H9 (cell line): ENCODE data around the gene HIRA. TPM values are rescaled to one million over a fixed set of nuclear protein-coding genes. Genes with fewer than 3 reads are reported as not detected.

Experiments used
- DNase-seq: peaks from one replicate; pipeline ENCODE4 v3.0.0-alpha.2; 2017
- H2AFZ ChIP-seq: one replicate; pipeline ENCODE4 v1.6.1; 2013; ENCODE audit warnings: mild to moderate bottlenecking, low read length, control low read depth, moderate library complexity
- H2AK5ac ChIP-seq: 2 replicates; pipeline ENCODE4 v1.6.1; 2013; ENCODE audit warnings: low read length, control low read depth, mixed read lengths; ENCODE audit not compliant: insufficient read length
- H2BK120ac ChIP-seq: one replicate; pipeline ENCODE4 v1.6.1; 2013; ENCODE audit warnings: low read depth, mild to moderate bottlenecking, low read length, control low read depth, inconsistent platforms; ENCODE audit not compliant: poor library complexity, severe bottlenecking
- H2BK12ac ChIP-seq: 2 replicates; pipeline ENCODE4 v1.6.1; 2013; ENCODE audit warnings: low read length, control low read depth, mixed read lengths, low read depth; ENCODE audit not compliant: insufficient read length
- H2BK15ac ChIP-seq: 2 replicates; pipeline ENCODE4 v1.6.1; 2013; ENCODE audit warnings: low read depth, low read length, control low read depth
- H2BK20ac ChIP-seq: one replicate; pipeline ENCODE4 v1.6.1; 2013; ENCODE audit warnings: low read depth, mild to moderate bottlenecking, low read length, control low read depth, inconsistent platforms; ENCODE audit not compliant: poor library complexity, severe bottlenecking
- H2BK5ac ChIP-seq: 2 replicates; pipeline ENCODE4 v1.6.1; 2013; ENCODE audit warnings: low read length, control low read depth, mixed read lengths; ENCODE audit not compliant: insufficient read length
- H3K14ac ChIP-seq: 2 replicates; pipeline ENCODE4 v1.6.1; 2013; ENCODE audit warnings: low read length, control low read depth; ENCODE audit not compliant: insufficient read depth
- H3K18ac ChIP-seq: 2 replicates; pipeline ENCODE4 v1.6.1; 2013; ENCODE audit warnings: low read depth, mild to moderate bottlenecking, mixed read lengths, low read length, control low read depth; ENCODE audit not compliant: insufficient read length
- H3K23ac ChIP-seq: 2 replicates; pipeline ENCODE4 v1.6.1; 2013; ENCODE audit warnings: low read length, control low read depth, mixed read lengths, low read depth; ENCODE audit not compliant: insufficient read length
- H3K23me2 ChIP-seq: 2 replicates; pipeline ENCODE4 v1.6.1; 2013; ENCODE audit warnings: low read depth, mild to moderate bottlenecking, mixed read lengths, low read length, control low read depth; ENCODE audit not compliant: insufficient read length, poor library complexity, severe bottlenecking
- H3K27ac ChIP-seq: 2 replicates; pipeline ENCODE4 v1.5.1; 2013; ENCODE audit warnings: low read length, control low read depth, mixed read lengths, low read depth; ENCODE audit not compliant: insufficient read length
- H3K27me3 ChIP-seq: 2 replicates; pipeline ENCODE4 v1.6.1; 2013; ENCODE audit warnings: low read length, control low read depth, inconsistent platforms; ENCODE audit not compliant: insufficient read depth
- H3K4ac ChIP-seq: 2 replicates; pipeline ENCODE4 v1.6.1; 2013; ENCODE audit warnings: low read depth, mild to moderate bottlenecking, control low read depth, inconsistent platforms, low read length, moderate library complexity
- H3K4me1 ChIP-seq: 2 replicates; pipeline ENCODE4 v1.6.1; 2013; ENCODE audit warnings: low read length, control low read depth, inconsistent platforms; ENCODE audit not compliant: insufficient read depth
- H3K4me2 ChIP-seq: 2 replicates; pipeline ENCODE4 v1.6.1; 2013; ENCODE audit warnings: low read length, control low read depth, mixed read lengths; ENCODE audit not compliant: insufficient read length, insufficient read depth
- H3K56ac ChIP-seq: 2 replicates; pipeline ENCODE4 v1.6.1; 2013; ENCODE audit warnings: low read depth, mild to moderate bottlenecking, mixed read lengths, low read length, control low read depth; ENCODE audit not compliant: insufficient read length
- H3K79me1 ChIP-seq: 2 replicates; pipeline ENCODE4 v1.6.1; 2013; ENCODE audit warnings: low read depth, mild to moderate bottlenecking, moderate library complexity, low read length, control low read depth, inconsistent platforms; ENCODE audit not compliant: insufficient read depth, poor library complexity, severe bottlenecking
- H3K79me2 ChIP-seq: 2 replicates; pipeline ENCODE4 v1.6.1; 2013; ENCODE audit warnings: low read length, control low read depth, inconsistent platforms; ENCODE audit not compliant: insufficient read depth
- H3K9ac ChIP-seq: 2 replicates; pipeline ENCODE4 v1.6.1; 2013; ENCODE audit warnings: low read length, control low read depth, mixed read lengths; ENCODE audit not compliant: insufficient read length; ENCODE audit errors: extremely low read depth
- H3K9me3 ChIP-seq: one replicate; pipeline ENCODE4 v1.6.1; 2013; ENCODE audit warnings: low read depth, low read length, inconsistent platforms; ENCODE audit not compliant: control insufficient read depth
- H3T11ph ChIP-seq: one replicate; pipeline ENCODE4 v1.6.1; 2013; ENCODE audit warnings: mild to moderate bottlenecking, low read length, control low read depth, inconsistent platforms
- H4K20me1 ChIP-seq: one replicate; pipeline ENCODE4 v1.6.1; 2013; ENCODE audit not compliant: control insufficient read depth, insufficient read length, insufficient read depth
- H4K5ac ChIP-seq: 2 replicates; pipeline ENCODE4 v1.6.1; 2013; ENCODE audit warnings: low read depth, mild to moderate bottlenecking, mixed read lengths, low read length, control low read depth; ENCODE audit not compliant: insufficient read length
- H4K8ac ChIP-seq: replicated peaks from 2 replicates; pipeline ENCODE4 v1.6.1; 2013; ENCODE audit warnings: low read length, control low read depth, mixed read lengths, low read depth; ENCODE audit not compliant: insufficient read length
- H4K91ac ChIP-seq: 2 replicates; pipeline ENCODE4 v1.6.1; 2013; ENCODE audit warnings: low read depth, mild to moderate bottlenecking, moderate library complexity, mixed read lengths, low read length, control low read depth; ENCODE audit not compliant: insufficient read length
- H3K27ac Mint-ChIP-seq, 3 experiments: 2 replicates in 2 of 3; 3 replicates in 1 of 3; pipeline ENCODE4 v1.8.0; 2020 to 2021; ENCODE audit warnings: mixed read lengths in 3 of 3, mild to moderate bottlenecking in 1 of 3, moderate library complexity in 1 of 3
- H3K27me3 Mint-ChIP-seq: 2 replicates; pipeline ENCODE4 v1.8.0; 2021; ENCODE audit warnings: low read depth, mild to moderate bottlenecking, moderate library complexity, mixed read lengths
- H3K36me3 Mint-ChIP-seq, 3 experiments: 2 replicates in 2 of 3; 3 replicates in 1 of 3; pipeline ENCODE4 v1.8.0; 2020 to 2021; ENCODE audit warnings: low read depth in 3 of 3, mixed read lengths in 3 of 3; ENCODE audit not compliant: insufficient read depth in 1 of 3
- H3K4me1 Mint-ChIP-seq, 2 experiments: 2 replicates each; pipeline ENCODE4 v1.8.0; 2020; ENCODE audit warnings: mixed read lengths in 2 of 2
- H3K4me3 Mint-ChIP-seq, 2 experiments: 2 replicates in 1 of 2; 3 replicates in 1 of 2; pipeline ENCODE4 v1.8.0; 2020 to 2021; ENCODE audit warnings: mild to moderate bottlenecking in 2 of 2, mixed read lengths in 2 of 2, moderate library complexity in 1 of 2
- H3K9me3 Mint-ChIP-seq, 2 experiments: 2 replicates in 1 of 2; 3 replicates in 1 of 2; pipeline ENCODE4 v1.8.0; 2020; ENCODE audit warnings: mild to moderate bottlenecking in 2 of 2, mixed read lengths in 2 of 2, moderate library complexity in 1 of 2
- WGBS: extraction: QIAGEN DNeasy Blood & Tissue Kit; methylation state at CpG from one replicate; pipeline ENCODE4 v1.1.7; 2013; ENCODE audit warnings: missing lambda C conversion rate, low lambda C conversion rate, mixed read lengths; ENCODE audit not compliant: insufficient read length; ENCODE audit errors: extremely low coverage; 5-methylcytosine and 5-hydroxymethylcytosine counted together
- total RNA-seq: library from RNA; stranded (reverse); gene quantifications from 2 replicates; pipeline ENCODE4 v1.2.1, GENCODE V29; 2021
- TF ChIP-seq, protein P1 (sequence below): fragments of 200-600 bp; sonication (generic); conservative IDR thresholded peaks from 3 replicates; pipeline ENCODE4 v1.8.0; 2021; ENCODE audit warnings: antibody characterized with exemption, mild to moderate bottlenecking

The HIRA gene
- total RNA-seq, 1 experiment from 2014 or later, result 51.9 TPM

DNA sequence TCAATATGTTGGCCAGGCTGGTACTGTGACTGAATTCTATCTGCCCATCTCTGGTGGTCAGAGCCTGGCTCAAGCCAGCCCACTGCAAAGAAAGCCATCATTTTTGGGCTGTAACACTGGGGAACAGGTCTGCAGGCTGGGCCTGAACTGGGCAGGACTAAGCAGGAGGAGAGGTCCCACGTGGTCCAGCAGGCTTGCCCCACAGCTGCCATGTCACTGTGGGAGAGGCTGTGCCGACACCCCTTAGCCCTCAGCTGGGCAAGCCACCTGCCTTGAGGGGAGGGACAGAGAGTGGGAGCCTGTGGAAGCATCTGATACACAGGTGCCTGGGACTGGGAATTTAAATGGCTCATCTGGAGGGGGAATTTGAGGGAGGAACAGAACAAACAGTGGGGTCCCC, 73.3 kb downstream of the HIRA start:
- H3K4me3 Mint-ChIP-seq, result no peak overlapping the region
- H3K27me3 Mint-ChIP-seq, result no peaks in the 10 kb centered on the region

More for the DNA sequence above, 73.3 kb downstream of the HIRA start:
- Histone ChIP-seq H3K4ac (no peak overlapping the region), H2BK120ac (no peak overlapping the region), H3K23me2 (no peaks in the 10 kb centered on the region), H3K18ac (no peak overlapping the region), H3K9ac (no peak overlapping the region), H2BK15ac (no peak overlapping the region), H2AK5ac (no peak overlapping the region), H3K9me3 (no peaks in the 10 kb centered on the region), H3K79me2 (no peaks in the 10 kb centered on the region), H3K4me2 (no peak overlapping the region), H3T11ph (no peak overlapping the region), H2BK5ac (no peak overlapping the region), H4K91ac (no peak overlapping the region), H3K27ac (no peak overlapping the region), H4K8ac (no peak overlapping the region), H2AFZ (no peak overlapping the region), H4K5ac (no peak overlapping the region), H3K4me1 (no peaks in the 10 kb centered on the region), H4K20me1 (no peaks in the 10 kb centered on the region), H3K56ac (no peak overlapping the region), H2BK20ac (no peak overlapping the region), H3K14ac (no peak overlapping the region), H3K23ac (no peak overlapping the region), H3K27me3 (no peaks in the 10 kb centered on the region), H2BK12ac (no peak overlapping the region), H3K79me1 (no peaks in the 10 kb centered on the region)
- no peak for DNase-seq
- Mint-ChIP-seq H3K4me1 (no peaks in the 10 kb centered on the region), H3K9me3 (no peaks in the 10 kb centered on the region), H3K27ac (peak overlapping the region in 1 of 3 experiments; percentile 28; a peak in 2 of 7 replicates), H3K36me3 (peaks cover 28 to 74% (median 58%) of the 10 kb centered on the region in 3 experiments; a peak in 6 of 7 replicates)
- TF ChIP-seq, protein P1, sequence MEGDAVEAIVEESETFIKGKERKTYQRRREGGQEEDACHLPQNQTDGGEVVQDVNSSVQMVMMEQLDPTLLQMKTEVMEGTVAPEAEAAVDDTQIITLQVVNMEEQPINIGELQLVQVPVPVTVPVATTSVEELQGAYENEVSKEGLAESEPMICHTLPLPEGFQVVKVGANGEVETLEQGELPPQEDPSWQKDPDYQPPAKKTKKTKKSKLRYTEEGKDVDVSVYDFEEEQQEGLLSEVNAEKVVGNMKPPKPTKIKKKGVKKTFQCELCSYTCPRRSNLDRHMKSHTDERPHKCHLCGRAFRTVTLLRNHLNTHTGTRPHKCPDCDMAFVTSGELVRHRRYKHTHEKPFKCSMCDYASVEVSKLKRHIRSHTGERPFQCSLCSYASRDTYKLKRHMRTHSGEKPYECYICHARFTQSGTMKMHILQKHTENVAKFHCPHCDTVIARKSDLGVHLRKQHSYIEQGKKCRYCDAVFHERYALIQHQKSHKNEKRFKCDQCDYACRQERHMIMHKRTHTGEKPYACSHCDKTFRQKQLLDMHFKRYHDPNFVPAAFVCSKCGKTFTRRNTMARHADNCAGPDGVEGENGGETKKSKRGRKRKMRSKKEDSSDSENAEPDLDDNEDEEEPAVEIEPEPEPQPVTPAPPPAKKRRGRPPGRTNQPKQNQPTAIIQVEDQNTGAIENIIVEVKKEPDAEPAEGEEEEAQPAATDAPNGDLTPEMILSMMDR, result no peak
- no CpG with 5 or more reads among the region's 2 CpGs for WGBS
